Middle frontal gyrus (tissue), 1 donor: ENCODE measurements around the gene SLC38A11.

Source experiments
- DNase-seq: peaks from one replicate; pipeline ENCODE4 v3.0.0-alpha.2; 2015; ENCODE audit warnings: low spot score; ENCODE audit errors: extremely low spot score

Gene SLC38A11

DNA sequence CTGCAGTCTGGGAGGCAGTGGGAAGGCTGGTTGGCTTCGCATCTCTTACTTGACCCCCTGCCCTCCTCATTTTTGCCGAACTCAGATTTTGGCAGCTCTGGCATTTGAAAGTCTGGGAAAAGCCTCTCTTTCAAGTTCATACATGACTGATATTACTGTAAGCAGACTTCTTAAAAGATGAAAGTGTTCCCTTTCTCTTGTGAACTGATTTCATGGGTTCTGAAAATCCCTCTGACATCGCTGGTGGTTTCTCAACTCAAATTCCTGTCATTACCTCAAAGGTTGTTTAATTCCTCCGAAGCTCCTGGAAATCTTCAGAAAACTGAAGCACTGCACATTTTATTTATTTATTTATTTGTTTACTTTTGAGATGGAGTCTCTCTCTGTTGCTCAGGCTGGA lies 16.9 kb upstream of the SLC38A11 start:
- DNase-seq, result no peak

GRCh38 chr2:164969909-164970690 lies 14.8 kb upstream of the SLC38A11 start:
- no peak for DNase-seq

GRCh38 chr2:164967781-164968228 lies 12.5 kb upstream of the SLC38A11 start:
- no peak for DNase-seq

- no peak for DNase-seq
Observed at GRCh38 chr2:164967361-164967760, 12.0 kb upstream of the SLC38A11 start.

- no peak for DNase-seq
Observed at GRCh38 chr2:164964700-164965099, 9.4 kb upstream of the SLC38A11 start.

DNA sequence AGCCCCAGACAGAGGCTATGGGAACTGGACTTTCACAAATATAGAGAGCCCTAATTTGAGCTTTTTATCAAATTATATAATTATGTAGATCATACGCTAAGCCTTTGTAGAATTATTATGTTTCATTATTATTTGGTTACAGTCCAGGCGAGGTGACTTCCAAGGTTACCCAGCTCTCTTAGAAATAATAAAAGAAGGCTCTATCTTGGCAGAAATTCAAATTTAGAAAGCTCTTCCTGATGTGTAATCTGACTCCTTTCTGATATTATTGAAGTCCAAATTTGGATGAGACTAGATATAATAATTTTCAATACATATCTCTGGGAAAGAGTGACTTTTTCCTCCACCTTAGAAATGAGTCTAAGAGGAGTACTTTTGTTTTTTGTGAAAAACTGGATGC lies 4.8 kb upstream of the SLC38A11 start:
- no peak for DNase-seq

GRCh38 chr2:164954186-164954585 lies 1.1 kb downstream of the SLC38A11 start:
- DNase-seq, result no peak

- DNase-seq, result no peak
Observed at GRCh38 chr2:164953279-164953678, 2.0 kb downstream of the SLC38A11 start.

DNA sequence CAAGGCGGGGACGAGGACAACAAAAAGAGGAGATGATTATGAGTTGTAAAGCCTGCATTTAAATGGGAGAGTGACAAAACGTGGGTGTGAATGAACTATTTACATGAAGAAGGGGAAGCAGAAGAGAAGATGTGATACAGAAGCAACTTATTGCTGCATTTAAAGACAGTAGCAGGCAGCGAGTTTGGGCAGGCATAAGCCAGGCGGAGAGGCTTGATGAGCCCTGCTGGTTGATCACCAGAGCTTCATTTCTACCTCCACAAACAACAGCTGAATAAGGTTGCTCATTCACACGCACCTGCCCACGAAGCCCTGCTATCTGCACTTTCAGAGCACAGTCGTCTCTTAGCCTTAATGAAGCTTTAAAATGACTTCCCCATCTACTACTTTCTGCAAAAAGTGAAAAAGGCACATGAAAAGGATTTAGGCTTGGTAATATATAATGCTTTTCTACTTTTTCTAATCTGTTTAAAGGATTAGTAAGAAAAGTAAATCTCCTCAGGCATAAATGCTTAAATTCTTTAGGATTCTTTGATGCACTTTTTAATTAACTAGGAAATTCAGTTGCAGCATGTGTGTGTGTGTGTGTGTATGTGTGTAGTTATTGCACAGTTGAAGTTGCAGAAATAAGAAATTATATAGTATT lies 3.1 kb downstream of the SLC38A11 start:
- no peak for DNase-seq

DNA sequence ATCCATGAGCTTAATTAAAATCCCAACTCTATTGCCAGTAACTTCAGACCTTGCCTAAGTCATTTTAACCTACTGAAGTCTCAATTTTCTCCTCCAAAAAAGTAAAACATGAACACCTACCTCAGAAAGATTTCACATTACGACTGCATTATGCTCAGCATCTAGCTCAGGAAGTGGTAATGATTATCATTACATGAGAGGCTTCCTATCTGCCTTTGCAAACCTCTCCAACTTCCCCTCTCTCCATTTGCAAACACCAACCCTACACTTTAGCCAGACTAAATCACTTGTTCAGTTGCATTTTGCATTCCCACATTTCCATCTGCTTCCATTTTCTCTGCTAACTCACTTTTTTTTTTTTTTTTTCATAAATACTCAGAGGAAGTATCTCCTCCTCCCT lies 6.8 kb downstream of the SLC38A11 start:
- DNase-seq, result no peak

DNA sequence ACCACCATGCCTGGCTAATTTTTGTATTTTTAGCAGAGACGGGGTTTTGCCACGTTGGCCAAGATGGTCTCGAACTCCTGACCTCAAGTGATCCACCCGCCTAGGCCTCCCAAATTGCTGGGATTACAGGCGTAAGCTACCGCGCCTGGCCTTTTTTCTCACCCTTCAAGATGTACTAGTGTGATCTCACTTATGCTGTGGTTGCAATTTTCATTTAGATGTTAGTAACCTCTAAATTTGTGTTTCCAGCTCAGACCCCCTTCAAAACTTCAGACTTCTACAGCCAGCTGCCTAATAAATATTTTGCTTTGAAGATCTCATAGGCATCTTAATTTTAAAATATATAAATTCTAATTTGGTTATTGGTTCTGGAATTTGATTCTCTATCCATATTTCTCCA lies 8.0 kb downstream of the SLC38A11 start:
- DNase-seq, result no peak

- DNase-seq, result no peak
Observed at GRCh38 chr2:164943289-164943688, 12.0 kb downstream of the SLC38A11 start.

DNA sequence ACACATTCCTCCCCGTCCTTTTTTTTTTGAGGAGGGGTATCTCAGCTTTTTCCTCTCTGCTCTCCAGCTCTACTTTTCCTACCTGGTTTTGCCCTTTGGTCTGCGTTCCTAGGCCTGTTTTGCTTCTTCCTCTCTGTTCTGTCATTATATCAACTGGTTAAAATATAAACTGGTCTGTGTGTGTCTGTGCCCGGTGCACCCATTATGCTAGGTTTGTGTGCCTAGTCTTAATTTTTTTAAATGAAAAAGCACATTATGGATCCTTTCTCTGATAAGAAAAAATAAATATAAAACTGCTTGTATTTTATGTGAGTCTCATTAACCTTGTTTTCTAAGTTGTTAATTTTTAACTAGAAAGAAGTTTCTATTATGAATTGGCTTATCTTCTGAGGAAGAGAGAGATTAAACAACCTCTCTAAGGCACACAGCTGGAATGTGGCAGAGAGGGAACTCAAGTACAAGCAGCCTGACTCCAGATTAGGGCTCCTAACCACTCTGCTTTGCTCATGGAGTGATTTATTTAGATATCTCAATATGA lies 17.4 kb downstream of the SLC38A11 start:
- no peak for DNase-seq

DNA sequence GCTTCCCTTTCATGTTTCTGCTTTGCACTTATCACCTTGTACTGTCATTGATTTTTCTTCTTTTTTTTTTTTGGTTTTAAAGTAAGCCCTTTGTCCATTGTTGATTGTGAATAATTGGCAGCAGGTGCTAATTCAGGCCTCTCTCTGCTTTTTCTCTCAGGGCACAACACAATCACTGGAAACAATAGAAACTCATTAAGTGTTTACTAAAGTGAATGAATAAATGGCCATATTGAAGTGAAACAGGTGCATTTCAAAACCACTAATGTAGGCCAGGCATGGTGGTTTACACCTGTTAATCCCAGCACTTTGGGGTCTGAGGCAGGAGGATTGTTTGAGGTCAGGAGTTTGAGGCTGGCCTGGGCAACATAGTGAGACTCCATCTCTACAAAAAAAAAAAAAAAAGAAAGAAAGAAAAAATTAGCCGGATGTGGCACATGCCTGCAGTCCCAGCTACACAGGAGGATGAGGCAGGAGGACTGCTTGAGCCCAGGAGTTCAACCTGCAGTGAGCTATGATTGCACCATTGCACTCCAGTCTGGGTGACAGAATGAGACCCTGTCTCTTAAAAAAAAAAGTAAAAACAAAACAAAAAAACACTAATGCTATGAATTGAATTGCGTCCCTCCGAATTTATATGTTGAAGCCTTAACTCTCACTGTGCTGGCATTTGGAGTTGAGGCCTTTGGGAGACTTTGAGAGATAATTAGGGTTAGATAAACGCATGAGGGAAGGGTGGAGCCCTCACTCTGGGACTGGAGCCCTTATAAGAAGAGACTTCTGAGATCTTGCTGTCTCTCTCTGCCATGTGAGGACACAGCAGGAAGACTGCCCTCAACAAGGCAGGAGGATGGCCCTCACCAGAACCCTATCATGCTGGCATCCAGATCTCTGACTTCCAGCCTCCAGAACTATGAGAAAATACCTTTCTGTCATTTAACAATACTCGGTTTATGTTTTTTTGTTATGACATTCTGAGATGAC lies 19.9 kb downstream of the SLC38A11 start:
- DNase-seq, result no peak

DNA sequence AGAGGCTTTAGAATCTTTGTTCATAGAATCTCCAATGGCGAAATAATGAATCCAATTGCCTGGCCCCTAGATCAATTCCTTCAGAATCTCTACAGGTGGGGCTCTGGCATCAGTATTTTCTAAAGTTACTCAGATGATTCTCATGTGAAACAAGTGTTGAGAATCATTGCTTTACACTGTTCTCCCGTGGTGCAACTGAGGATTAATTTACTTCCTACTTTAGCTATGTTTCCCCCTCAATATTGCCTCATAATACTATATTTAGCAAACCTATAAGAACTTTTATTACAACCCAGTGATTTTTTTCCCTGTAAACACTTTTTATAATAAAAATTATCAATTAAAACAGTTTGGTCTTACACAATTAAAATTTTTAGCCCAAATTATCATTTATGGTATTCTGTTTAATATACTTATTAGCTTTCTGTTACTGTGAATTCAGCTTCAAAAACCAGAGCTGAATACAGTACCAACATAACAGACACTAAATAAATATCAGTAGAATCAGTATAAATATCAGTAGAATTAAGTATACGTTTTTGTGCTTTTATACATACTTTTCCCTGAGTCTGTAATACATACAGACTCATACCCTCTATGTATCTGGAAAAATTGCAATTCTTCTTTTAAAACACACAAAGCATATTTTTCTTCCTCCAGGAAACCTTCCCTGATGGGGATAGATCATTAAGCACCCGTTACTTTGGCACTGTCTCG lies 20.8 kb downstream of the SLC38A11 start:
- DNase-seq, result no peak

DNA sequence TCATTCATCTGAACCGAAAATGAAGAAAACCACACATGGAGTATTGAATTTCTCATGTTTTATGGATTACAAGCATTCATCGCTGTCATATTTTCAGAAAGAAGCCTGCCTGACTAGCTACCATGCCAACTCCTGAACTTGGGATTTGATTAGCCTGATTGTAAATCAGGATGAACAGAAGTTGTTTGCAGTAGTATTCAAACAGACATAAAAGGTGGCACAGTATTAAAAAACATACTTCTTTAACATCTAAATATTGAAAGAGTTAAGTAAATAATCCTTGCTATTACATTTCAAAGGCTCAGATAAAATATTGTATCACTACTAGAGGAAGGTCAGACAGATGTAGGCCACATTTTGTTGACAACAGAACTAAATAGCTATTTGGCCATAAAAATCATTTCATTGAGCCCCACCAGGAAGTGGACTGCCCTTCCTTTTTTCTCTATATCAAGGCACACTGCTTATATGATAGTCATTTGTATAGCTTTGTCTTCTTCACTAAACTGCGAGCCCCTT lies 21.6 kb downstream of the SLC38A11 start:
- DNase-seq, result no peak

- DNase-seq, result no peak
Observed at GRCh38 chr2:164932377-164932776, 22.9 kb downstream of the SLC38A11 start.

DNA sequence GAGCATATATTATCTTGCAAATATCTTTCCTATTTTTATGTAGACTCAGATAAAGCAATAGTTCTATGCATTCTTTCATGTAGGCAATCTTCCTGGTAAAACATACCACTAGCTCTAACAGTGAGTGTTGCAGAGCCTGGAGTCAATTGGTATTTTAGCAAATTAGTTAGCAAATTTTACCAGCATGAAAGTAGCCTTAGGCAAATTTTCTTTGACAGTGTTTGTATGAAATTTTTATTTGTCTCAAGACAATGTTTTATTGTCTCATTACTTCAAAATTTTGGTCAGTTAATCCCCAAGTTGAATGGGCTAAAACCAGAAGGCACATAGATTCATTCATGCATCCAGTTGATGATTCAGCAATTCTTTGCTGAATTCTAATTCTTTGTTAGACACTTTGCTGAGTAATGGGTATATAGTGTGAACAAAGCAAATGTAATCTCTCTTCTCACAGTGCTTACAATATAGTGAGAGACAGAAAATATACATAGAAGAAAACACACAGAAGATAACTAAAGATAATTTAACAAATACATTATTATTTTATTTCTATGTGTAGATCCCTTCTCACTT lies 27.1 kb downstream of the SLC38A11 start:
- no peak for DNase-seq

DNA sequence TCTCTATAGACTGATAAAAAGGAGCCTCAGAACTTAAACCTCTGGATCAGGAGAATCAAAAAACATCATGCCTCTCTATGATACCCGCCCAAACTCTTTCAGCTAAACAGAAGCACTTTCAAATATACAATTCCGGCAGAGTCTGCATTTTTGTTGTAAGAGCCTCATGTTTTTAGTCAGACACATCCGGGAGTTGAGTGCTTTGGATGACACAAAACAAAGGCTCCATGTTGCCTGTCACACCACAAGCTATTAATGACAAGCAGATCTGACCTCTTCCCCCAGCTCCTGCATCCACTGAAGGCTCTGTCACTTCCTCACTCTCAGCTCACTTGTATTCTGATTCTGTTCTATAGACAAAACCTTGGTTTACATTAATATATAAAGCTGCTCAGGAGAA lies 33.2 kb downstream of the SLC38A11 start:
- no peak for DNase-seq

GRCh38 chr2:164920430-164920829 lies 34.9 kb downstream of the SLC38A11 start:
- DNase-seq, result no peak
